Renal cortical epithelial cell (primary cell): ENCODE data around the gene CASZ1. TPM values are rescaled to one million over a fixed set of nuclear protein-coding genes. Genes with fewer than 3 reads are reported as not detected.
A peak's percentile ranks its signal among the peaks of the same experiment; 100 is the strongest.

Experiments
- DNase-seq: peaks from one replicate; pipeline ENCODE4 v3.0.0-alpha.2; 2011; ENCODE audit warnings: low read depth
- total RNA-seq: library from RNA; depleted of rRNA; stranded (reverse); fragments of >200 nt; gene quantifications from 2 replicates; pipeline ENCODE4 v1.2.3, GENCODE V29; 2014

CASZ1 gene
- total RNA-seq, 1 donor from 2014 or later = 8.9 TPM

DNA sequence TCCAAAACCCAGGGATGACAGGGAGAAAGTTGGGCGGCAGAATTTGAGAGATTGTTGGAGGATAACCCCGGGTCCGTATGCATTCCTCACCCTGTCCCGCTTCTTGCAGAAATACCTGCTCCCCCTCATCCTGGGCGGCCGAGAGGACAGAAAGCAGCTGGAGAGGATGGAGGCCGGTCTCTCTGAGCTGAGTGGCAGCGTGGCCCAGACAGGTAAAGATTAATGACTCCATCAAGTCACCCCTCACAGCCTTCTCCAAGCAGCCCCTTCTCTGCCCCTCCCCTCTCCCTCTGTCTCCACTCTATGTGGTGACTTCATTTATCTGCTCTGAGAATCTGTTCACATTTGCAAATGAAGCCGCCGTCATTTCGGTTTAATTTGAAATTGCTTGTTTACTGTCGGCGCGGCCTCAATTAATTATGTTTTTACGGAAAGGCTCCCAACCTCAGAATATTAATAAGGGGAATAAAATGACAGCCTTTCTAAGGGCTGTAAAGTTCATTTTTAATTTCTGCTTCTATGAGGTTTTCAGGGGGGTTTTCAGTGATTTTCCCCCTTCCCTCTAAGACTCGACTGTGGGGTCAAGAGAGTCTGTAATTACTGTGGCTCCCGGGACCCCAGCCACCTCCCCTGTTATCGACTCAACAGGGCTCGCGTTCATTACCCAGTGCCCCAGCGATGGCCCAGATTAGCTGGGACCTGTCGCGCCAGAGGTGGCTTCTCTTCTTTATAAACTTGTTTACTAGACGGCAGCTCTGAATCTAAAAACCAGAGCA lies 173.3 kb downstream of the CASZ1 start:
- DNase-seq = no peak

DNA sequence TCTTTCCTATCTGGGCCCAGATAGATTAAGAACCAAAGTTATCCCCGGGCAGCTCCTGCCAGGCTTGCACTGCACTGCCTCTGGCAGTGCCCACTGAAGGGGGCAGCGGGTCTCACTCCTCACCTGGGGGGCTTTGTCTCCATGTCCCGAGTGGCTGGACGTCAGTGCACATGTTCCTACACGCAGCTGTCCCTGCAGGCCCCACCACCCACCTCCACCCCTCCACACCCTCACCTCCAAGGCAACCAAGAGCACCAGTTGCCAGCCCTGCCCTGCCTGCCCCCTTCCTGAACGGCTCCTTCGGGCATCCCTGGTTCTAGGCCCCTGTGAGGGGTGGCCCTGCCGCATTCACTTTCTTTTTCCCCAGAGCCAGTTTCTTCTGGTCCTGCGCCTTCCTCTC lies 174.5 kb downstream of the CASZ1 start:
- no peak for DNase-seq

GRCh38 chr1:10620776-10621175 lies 175.7 kb downstream of the CASZ1 start:
- no peak for DNase-seq

DNA sequence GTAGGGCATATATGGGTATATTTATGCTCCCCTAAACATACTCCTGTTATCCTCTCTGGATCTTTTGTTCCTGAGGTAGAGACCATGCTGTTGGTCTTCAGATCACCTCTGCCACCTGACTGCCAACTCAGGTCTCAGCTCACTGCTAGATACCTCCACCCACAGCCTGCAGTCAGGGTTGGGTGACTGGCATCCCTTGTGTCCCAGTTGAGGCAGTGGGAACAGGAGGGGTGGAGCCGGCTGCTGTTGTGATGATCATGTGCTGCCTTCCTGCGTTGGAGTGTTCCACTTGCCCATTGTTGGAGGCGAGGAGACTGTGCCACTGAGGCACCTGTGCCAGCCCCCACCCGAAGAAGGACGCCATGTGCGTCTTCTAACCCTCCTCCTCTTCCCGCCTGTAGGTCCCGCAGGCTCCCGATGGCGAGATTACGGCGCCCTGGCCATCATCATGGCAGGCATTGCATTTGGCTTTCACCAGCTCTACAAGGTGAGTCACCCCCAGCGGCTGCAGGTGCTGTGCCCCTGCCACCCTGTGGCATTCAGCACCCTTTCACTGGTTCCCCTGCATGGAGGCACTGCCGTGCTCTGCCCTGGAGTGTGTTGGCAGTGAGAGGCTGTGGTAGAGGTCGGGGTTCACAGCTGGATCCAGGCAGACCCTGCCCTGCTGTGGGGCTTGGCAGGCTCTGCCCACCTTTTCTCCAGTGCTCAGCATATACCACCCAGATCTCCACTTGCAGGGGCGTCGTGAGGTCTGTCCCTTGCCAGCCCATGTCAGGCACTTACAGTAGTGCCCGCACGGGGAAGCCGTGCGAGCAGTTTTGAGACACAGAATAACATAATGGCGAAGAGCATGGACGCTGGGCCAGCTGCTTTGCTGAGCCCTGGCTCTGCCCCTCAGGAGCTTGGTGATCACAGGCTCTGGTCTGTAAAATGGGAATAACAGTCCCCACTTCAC lies 178.2 kb downstream of the CASZ1 start:
- no peak for DNase-seq

GRCh38 chr1:10617318-10617717 lies 179.1 kb downstream of the CASZ1 start:
- no peak for DNase-seq

GRCh38 chr1:10616696-10617095 lies 179.8 kb downstream of the CASZ1 start:
- no peak for DNase-seq

DNA sequence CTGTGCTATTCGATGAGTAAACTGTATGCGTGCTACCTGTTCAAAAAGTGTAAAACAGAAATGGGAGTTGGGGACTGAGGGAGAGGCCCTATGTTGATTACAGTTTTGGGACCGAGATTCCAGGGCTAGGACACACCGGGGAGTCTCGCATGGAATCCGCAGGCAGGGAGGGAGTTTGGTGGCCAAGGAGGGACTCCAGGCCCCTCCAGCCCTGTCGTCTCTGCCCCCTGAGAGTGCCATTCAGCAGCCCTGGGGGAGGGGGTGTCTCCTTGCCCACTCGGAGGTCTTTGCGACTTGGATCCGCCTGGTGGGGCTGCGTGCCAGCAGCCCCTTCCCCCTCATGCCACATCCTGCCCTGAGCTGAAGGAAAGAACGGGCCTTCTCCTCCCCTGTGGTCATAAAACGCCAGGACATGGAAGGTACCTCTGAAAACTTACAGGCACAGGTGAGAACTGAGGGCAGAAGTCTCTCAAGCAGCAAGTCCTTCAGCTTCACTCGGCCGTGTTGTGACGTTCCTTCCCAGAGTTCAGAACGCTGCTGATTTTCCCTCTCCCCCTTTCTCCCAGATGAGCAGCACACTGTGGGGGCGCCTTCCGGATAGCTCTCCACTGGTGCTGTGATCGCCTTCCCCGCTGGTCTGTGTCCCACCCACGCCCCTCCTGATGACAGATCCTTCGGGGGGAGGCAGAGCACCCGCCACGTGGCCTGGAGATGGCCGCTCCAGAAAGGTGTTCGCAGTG lies 180.3 kb downstream of the CASZ1 start:
- DNase-seq = no peak

DNA sequence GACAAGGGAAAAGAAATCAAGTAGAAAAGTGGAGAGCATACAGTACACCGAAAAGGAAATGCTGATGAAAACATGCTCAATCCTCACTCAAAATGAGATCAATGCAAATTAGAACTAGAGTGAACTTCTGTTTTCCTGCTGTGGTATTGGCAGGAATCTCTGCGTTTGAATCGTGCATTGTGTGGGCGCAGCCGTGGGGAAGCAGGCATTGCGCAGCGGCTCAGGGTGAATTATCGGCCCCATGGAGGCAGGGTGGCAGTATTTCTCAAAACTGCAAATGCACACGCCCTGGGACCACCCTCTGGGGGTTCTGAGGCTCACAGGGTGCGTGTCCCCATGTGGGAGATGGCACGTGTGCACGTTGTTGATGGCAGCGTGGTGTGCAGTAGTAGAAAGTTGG lies 181.1 kb downstream of the CASZ1 start:
- DNase-seq = no peak

GRCh38 chr1:10614377-10615225 lies 181.8 kb downstream of the CASZ1 start:
- no peak for DNase-seq

GRCh38 chr1:10613861-10614260 lies 182.6 kb downstream of the CASZ1 start:
- no peak for DNase-seq

DNA sequence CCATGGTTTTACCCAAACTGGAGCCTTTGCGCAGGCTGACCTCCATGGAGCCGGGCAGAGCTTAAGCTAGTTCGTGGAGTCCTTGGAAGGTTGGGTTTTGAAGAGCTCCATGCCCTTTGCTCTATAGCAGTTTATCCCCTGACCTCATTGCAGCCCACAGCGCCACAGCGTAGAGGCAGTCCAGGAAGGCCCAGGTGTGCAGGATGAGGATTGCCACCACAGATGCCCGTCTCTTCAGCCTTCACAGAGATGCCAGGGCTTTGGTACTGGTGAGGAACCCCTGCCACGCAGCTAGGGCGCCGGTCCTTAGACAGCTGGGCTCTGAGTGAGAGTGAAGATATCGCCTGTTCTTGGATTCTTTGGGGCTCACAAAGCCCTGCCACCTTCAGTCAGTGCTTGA lies 183.1 kb downstream of the CASZ1 start:
- no peak for DNase-seq

GRCh38 chr1:10612436-10613160 lies 183.8 kb downstream of the CASZ1 start:
- DNase-seq = no peak

DNA sequence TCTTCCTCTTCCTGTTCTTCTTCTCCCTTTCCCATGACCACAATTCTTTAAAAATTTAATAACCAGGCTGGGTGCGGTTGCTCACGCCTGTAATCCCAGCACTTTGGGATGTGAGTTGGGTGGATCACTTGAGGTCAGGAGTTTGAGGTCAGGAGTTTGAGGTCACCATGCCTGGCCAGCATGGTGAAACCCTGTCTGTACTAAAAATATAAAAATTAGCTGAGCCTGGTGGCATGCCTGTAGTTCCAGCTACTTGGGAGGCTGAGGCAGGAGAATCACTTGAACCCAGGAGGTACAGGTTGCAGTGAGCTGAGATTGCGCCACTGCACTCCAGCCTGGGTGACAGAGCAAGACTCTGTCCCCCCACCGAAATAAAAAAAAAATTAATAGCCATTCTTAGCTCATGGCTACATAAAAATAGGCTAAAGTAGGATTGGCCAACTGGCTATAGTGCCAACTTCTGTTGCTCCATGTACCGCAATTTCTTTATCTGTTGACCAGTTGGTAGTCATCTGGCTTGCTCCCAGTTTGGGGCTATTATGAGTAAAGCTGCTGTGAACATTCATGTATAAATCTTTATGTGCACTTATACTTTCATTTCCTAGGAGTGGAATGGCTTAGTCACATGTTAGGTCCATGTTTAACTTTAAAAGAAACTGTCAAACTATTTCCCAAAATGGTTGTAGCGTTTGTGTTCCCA lies 185.4 kb downstream of the CASZ1 start:
- DNase-seq = no peak

DNA sequence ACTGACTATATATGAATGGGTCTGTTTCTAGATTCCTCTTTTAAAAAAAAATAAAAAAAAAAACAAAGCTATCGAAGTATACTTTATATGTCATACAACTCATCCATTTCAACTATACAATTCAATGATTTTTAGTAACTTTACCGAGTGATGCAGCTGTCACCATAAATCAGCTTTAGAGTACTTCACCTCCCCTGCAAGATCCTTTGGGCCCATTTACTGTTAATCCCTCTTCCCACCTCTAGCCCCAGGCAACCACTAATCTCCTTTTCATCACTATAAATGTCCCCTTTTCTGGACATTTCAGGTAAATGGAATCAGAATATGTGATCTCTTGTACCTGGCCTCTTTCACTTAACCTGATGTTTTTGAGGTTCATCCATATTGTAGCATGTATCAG lies 187.8 kb downstream of the CASZ1 start:
- no peak for DNase-seq

GRCh38 chr1:10607228-10607627 lies 189.2 kb downstream of the CASZ1 start:
- DNase-seq = no peak

GRCh38 chr1:10606064-10606463 lies 190.4 kb downstream of the CASZ1 start:
- peak; percentile 78 for DNase-seq

DNA sequence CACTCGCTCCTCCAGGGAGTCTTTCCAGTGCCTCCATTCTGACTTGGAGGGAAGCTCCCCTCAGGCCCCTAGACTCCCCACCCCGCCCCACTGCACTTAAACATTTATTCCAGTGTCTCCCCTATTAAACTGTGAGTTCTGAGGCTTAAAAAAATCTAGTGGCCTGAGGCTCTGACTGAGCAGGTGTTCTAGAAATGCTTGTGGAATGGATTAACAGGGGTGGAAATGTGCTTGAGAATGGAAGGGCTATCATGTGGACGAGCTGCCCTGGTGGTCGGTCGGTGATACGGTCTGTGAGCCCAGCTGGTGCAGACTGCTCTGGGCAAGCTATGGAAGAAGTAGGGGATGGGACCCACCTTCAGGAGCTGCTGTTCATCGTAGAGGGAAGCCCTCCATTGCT lies 191.5 kb downstream of the CASZ1 start:
- no peak for DNase-seq

GRCh38 chr1:10602936-10603335 lies 193.5 kb downstream of the CASZ1 start:
- no peak for DNase-seq

DNA sequence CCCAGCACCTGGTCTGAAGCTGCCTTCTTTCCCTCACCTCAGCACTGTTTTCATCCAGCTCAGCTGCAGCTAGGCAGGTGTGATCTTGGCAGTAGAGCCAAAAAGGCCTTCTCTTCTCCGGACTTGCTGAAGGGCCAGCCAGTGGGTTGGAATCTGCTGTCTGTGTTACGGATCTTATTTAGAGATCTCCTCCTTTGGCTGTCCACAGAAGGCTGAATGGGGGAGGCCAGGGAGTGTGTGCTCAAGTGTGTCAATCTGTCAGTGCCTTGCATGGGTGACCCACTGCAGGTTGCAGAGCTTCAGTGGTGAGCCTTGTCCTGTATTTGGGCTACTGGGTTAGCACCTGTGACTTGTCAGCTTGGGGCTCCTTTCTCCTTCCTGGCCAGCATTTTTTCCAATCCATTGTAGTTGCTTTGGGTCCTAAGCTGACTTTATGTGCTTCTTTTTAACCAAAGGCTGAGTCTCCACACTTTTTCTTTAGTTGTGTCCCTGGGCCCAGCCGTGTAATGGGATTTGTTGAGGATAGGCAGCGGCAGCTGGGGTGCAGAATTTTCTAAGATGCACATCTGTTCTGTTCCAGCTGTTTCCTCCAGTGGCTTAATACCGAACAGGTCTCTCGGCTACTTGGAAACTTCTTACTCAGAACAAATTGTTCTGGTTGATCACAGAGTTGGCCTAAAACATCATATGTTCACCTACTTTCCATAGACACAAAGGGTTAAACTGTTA lies 194.9 kb downstream of the CASZ1 start:
- no peak for DNase-seq
